Keratinocyte (primary cell): ENCODE measurements around the gene BATF. TPM values are rescaled to one million over a fixed set of nuclear protein-coding genes. Genes with fewer than 3 reads are reported as not detected.

Experiments
- DNase-seq: peaks from one replicate; pipeline ENCODE4 v3.0.0-alpha.2; 2011; ENCODE audit warnings: low read depth, missing footprints, low spot score
- FAIRE-seq: peaks from 2 replicates; lab custom pipeline; 2011; peaks lifted over from hg19 to GRCh38; lab: Jason Lieb, UNC
- H2AFZ ChIP-seq: 2 replicates; pipeline ENCODE4 v1.6.0; 2012; ENCODE audit warnings: low read length, control low read depth, inconsistent platforms; ENCODE audit not compliant: control insufficient read depth
- H3K27ac ChIP-seq: 2 replicates; pipeline ENCODE4 v1.5.1; 2011; ENCODE audit warnings: low read length; ENCODE audit not compliant: control insufficient read depth, insufficient read depth
- H3K27me3 ChIP-seq: 3 replicates; pipeline ENCODE4 v1.6.0; 2011; ENCODE audit warnings: low read length; ENCODE audit not compliant: control insufficient read depth, insufficient read depth; ENCODE audit errors: extremely low read depth
- H3K36me3 ChIP-seq, 2 experiments: 2 replicates in 1 of 2; 3 replicates in 1 of 2; pipeline ENCODE4 v1.5.1; 2011; ENCODE audit warnings: low read length in 2 of 2, mild to moderate bottlenecking in 1 of 2; ENCODE audit not compliant: control insufficient read depth in 2 of 2, insufficient read depth in 2 of 2; ENCODE audit errors: extremely low read depth in 1 of 2
- H3K4me1 ChIP-seq: 3 replicates; pipeline ENCODE4 v1.5.1; 2011; ENCODE audit warnings: low read length; ENCODE audit not compliant: control insufficient read depth, insufficient read depth; ENCODE audit errors: extremely low read depth
- H3K4me2 ChIP-seq: 3 replicates; pipeline ENCODE4 v1.6.0; 2011; ENCODE audit warnings: low read depth, low read length; ENCODE audit not compliant: control insufficient read depth, insufficient read depth; ENCODE audit errors: extremely low read depth
- H3K4me3 ChIP-seq, 3 experiments: fragments of 200-600 bp in 1 of 3; sonication (generic) in 1 of 3; 2 replicates in 2 of 3; 3 replicates in 1 of 3; pipeline ENCODE4 v1.5.1; 2011 to 2016; ENCODE audit warnings: low read length in 3 of 3, mild to moderate bottlenecking in 3 of 3, control low read depth in 2 of 3, inconsistent platforms in 1 of 3, low read depth in 1 of 3, mixed read lengths in 1 of 3, mixed run types in 1 of 3, moderate library complexity in 1 of 3; ENCODE audit not compliant: control insufficient read depth in 2 of 3, insufficient read depth in 2 of 3; ENCODE audit errors: extremely low read depth in 1 of 3
- H3K79me2 ChIP-seq: 2 replicates; pipeline ENCODE4 v1.6.0; 2012; ENCODE audit warnings: low read length; ENCODE audit not compliant: control insufficient read depth, insufficient read depth
- H3K9ac ChIP-seq: 3 replicates; pipeline ENCODE4 v1.6.0; 2011; ENCODE audit warnings: low read length; ENCODE audit not compliant: control insufficient read depth, insufficient read depth; ENCODE audit errors: extremely low read depth
- H3K9me1 ChIP-seq: 3 replicates; pipeline ENCODE4 v1.6.0; 2011; ENCODE audit warnings: low read length; ENCODE audit not compliant: control insufficient read depth, insufficient read depth; ENCODE audit errors: extremely low read depth
- H3K9me3 ChIP-seq: 2 replicates; pipeline ENCODE4 v1.5.1; 2012; ENCODE audit warnings: low read depth, low read length; ENCODE audit not compliant: control insufficient read depth
- H4K20me1 ChIP-seq: 3 replicates; pipeline ENCODE4 v1.6.0; 2011; ENCODE audit warnings: low read length; ENCODE audit not compliant: control insufficient read depth, insufficient read depth; ENCODE audit errors: extremely low read depth
- EZH2 ChIP-seq: IDR thresholded peaks from one replicate; pipeline ENCODE4 v1.6.1; 2012; ENCODE audit warnings: inconsistent platforms, mild to moderate bottlenecking, low read length, moderate library complexity
- dilution Hi-C: fragments of 300-500 bp; cut with MboI; formaldehyde crosslinking; loops from one replicate; pipeline ENCODE4 v1.7.0; 2020; ENCODE audit warnings: low sequenced_read_pairs; ENCODE audit not compliant: extremely low pct_ligation_motif_present
- polyA plus RNA-seq, 5 experiments: library from polyadenylated mRNA; depleted of rRNA in 3 of 5; stranded (reverse) in 3 of 5; stranded (forward) in 1 of 5; unstranded in 1 of 5; fragments of >200 nt; gene quantifications; 1 replicate in 1 of 5; 2 replicates in 3 of 5; 3 replicates in 1 of 5; pipeline versions ENCODE4 v1.2.1 to v1.2.3, GENCODE V29; 2011 to 2012; ENCODE audit warnings: missing spikeins in 2 of 5, low read depth in 1 of 5, low replicate concordance in 1 of 5
- TF ChIP-seq, protein P1 (sequence below), 3 experiments: IDR thresholded peaks in 1 of 3; conservative IDR thresholded peaks in 1 of 3; optimal IDR thresholded peaks in 1 of 3; 2 replicates in 2 of 3; 3 replicates in 1 of 3; pipeline versions ENCODE3 to v1.5.1; 2011; ENCODE audit warnings: low read length in 3 of 3, mild to moderate bottlenecking in 3 of 3, moderate library complexity in 2 of 3, control low read depth in 1 of 3, inconsistent platforms in 1 of 3; ENCODE audit not compliant: insufficient read depth in 2 of 3; ENCODE audit errors: extremely low read depth in 1 of 3

The BATF gene
- polyA plus RNA-seq, 1 donor (not counting 4 experiments of a cell fraction or from before 2014, with no cell fraction given), result not detected

GRCh38 chr14:75476274-75476995 is 45.8 kb upstream of the BATF start:
- Histone ChIP-seq H3K79me2 (no peaks in the 10 kb centered on the region), H3K27me3 (peaks cover 4% of the 10 kb centered on the region), H3K4me1 (no peaks in the 10 kb centered on the region), H3K27ac (no peak overlapping the region), H3K36me3 (peaks cover 4 to 5% of the 10 kb centered on the region in 2 experiments), H2AFZ (no peak overlapping the region), H3K9me1 (no peaks in the 10 kb centered on the region), H3K4me3 (no peak overlapping the region), H3K9me3 (no peaks in the 10 kb centered on the region), H3K4me2 (no peak overlapping the region), H3K9ac (no peak overlapping the region), H4K20me1 (no peaks in the 10 kb centered on the region)
- no peak for FAIRE-seq
- dilution Hi-C loops, result no loop called here
- DNase-seq, result no peak
- TF ChIP-seq EZH2, result no peak
- TF ChIP-seq, protein P1, sequence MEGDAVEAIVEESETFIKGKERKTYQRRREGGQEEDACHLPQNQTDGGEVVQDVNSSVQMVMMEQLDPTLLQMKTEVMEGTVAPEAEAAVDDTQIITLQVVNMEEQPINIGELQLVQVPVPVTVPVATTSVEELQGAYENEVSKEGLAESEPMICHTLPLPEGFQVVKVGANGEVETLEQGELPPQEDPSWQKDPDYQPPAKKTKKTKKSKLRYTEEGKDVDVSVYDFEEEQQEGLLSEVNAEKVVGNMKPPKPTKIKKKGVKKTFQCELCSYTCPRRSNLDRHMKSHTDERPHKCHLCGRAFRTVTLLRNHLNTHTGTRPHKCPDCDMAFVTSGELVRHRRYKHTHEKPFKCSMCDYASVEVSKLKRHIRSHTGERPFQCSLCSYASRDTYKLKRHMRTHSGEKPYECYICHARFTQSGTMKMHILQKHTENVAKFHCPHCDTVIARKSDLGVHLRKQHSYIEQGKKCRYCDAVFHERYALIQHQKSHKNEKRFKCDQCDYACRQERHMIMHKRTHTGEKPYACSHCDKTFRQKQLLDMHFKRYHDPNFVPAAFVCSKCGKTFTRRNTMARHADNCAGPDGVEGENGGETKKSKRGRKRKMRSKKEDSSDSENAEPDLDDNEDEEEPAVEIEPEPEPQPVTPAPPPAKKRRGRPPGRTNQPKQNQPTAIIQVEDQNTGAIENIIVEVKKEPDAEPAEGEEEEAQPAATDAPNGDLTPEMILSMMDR (optimal IDR thresholded peaks at IDR 0.05 in 1 of 3, IDR thresholded peaks at IDR 0.05 in 1 of 3, conservative IDR thresholded peaks at IDR 0.05 in 1 of 3; ENCODE audit: extremely low read depth in 1 of 3, insufficient read depth in 2 of 3, low read length in 3 of 3), result no peak

DNA sequence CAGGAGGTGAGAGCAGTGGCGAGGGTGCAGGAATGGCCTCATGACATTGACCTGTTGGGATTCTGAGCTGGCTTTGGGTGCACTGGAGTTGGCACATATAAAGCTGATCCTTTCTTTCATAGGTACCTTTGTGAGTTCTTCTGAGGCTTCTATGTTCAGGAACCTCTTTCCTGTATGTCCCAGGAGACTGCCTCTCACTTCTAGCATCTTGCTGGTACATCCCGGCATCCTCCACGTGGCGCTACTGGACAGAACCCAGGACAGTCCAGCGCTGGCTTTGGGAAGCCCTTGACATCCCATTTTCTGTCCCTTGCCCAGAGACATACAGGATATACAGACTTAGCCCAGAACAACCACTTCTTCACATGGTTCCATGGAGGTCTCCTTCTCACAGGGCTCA is 44.4 kb upstream of the BATF start:
- peaks cover 4% of the 10 kb centered on the region for H3K27me3 ChIP-seq
- dilution Hi-C loops, result no loop called here
- no peak overlapping the region for H2AFZ ChIP-seq
- H3K4me3 ChIP-seq, result no peak overlapping the region
- H3K9me1 ChIP-seq, result no peaks in the 10 kb centered on the region
- no peaks in the 10 kb centered on the region for H3K9me3 ChIP-seq
- TF ChIP-seq, protein P1 (optimal IDR thresholded peaks at IDR 0.05 in 1 of 3, IDR thresholded peaks at IDR 0.05 in 1 of 3, conservative IDR thresholded peaks at IDR 0.05 in 1 of 3; ENCODE audit: extremely low read depth in 1 of 3, insufficient read depth in 2 of 3, low read length in 3 of 3), result no peak
- no peak for TF ChIP-seq EZH2
- H3K79me2 ChIP-seq, result no peaks in the 10 kb centered on the region
- FAIRE-seq (no peak), DNase-seq (no peak)
- no peak overlapping the region for H3K4me2 ChIP-seq
- H3K4me1 ChIP-seq, result no peaks in the 10 kb centered on the region
- no peak overlapping the region for H3K9ac ChIP-seq
- no peak overlapping the region for H3K27ac ChIP-seq
- H4K20me1 ChIP-seq, result no peaks in the 10 kb centered on the region
- H3K36me3 ChIP-seq, result no peaks in the 10 kb centered on the region
